ENCODE measurements around the gene COPG2. TPM values are rescaled to one million over a fixed set of nuclear protein-coding genes. Genes with fewer than 3 reads are reported as not detected.

Gene COPG2
- total and polyA plus RNA-seq, 2 of the 8 experiments (the other 6 are each of a cell fraction or from before 2014, with no cell fraction given): 50.3 to 53.1 TPM

DNA sequence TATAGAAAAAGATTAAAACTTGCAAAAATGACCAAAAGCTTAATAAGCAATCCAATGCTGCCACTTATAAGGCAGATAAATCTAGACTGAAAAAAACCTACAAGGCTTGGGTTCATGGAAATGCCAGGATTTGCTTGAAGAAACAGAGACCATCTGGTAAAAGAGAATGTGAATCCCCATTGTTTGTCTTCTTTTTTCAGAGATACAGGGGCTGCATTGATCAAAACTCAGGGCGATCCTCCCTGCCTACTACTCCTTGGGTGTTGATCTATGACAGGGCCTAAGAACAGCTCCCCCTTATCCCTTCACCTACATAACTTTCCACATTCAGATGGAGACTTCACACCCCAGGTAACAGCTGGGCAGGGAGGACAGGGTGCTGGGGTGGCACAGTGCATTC, 21.1 kb upstream of the COPG2 start (continued):
- TF ChIP-seq, protein P1, sequence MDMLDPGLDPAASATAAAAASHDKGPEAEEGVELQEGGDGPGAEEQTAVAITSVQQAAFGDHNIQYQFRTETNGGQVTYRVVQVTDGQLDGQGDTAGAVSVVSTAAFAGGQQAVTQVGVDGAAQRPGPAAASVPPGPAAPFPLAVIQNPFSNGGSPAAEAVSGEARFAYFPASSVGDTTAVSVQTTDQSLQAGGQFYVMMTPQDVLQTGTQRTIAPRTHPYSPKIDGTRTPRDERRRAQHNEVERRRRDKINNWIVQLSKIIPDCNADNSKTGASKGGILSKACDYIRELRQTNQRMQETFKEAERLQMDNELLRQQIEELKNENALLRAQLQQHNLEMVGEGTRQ (IDR thresholded peaks at IDR 0.05; ENCODE audit: low read length): no peak
- TF ChIP-seq JUN (IDR thresholded peaks at IDR 0.05; ENCODE audit: low read depth, low read length) (no peak), MAFK (IDR thresholded peaks at IDR 0.05; ENCODE audit: low read depth, low read length) (no peak)
- TF ChIP-seq, protein P2, sequence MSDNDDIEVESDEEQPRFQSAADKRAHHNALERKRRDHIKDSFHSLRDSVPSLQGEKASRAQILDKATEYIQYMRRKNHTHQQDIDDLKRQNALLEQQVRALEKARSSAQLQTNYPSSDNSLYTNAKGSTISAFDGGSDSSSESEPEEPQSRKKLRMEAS (IDR thresholded peaks at IDR 0.05): no peak

Measured in H1 (cell line).